Amniotic stem cell (primary cell): ENCODE results near the gene ISL1.

Source experiments
- DNase-seq: peaks from one replicate; lab custom pipeline; 2025; lab: John Stamatoyannopoulos, UW

Gene ISL1

DNA sequence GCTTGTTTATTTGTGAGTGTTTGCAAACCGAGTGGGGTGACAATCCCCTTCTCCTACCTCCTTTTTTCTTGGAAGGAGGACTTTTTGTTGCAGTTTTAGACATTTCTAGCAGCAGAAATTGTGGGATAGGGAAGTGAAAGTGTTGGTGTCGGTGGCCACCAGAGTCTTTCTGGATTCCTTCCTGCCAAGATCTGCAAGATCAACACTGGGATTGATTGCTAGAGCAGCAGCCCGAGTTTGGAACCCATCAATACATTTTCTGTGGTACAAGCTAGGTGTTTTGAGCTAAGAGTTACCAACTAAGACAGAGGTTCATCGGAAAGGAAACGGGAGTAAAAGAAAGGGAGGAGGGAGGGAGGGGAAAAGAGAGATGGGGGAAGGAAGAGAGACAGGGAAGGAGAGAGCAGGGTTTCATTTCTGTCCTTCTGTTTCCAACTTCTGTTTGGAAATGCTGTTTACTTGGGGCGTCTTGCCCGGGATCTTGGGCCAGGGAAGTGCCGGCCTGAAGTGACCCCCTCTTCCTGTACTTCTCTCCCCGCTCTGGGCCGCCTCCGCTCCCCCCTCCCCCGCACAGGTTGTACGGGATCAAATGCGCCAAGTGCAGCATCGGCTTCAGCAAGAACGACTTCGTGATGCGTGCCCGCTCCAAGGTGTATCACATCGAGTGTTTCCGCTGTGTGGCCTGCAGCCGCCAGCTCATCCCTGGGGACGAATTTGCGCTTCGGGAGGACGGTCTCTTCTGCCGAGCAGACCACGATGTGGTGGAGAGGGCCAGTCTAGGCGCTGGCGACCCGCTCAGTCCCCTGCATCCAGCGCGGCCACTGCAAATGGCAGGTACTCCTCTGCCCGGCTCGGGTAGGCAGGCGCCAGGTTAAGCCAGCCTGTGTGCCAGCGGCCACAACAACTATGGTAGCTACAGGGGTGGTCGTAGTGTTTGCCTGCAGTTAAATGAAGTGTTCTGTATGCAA is 4.0 kb downstream of the ISL1 start:
- DNase-seq = no peak

DNA sequence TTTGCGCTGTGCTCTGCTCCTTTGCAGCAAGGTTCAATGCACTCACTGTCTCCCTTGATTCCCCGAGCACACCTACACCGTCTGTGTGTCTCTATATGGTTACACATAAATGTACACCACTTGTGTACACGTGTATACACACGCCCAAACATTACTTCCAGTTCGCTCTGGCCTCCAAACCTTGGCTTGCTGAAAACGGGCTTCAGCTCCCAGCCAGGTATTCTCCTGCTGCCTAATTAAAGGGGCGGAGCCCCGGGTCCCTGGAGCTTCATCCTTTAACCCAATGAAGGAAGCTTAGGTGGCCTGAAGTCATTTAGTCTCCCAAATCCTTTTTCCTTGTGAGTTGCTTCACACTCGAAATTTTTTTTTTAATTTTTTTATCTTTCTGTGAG is 4.6 kb downstream of the ISL1 start:
- DNase-seq = no peak

DNA sequence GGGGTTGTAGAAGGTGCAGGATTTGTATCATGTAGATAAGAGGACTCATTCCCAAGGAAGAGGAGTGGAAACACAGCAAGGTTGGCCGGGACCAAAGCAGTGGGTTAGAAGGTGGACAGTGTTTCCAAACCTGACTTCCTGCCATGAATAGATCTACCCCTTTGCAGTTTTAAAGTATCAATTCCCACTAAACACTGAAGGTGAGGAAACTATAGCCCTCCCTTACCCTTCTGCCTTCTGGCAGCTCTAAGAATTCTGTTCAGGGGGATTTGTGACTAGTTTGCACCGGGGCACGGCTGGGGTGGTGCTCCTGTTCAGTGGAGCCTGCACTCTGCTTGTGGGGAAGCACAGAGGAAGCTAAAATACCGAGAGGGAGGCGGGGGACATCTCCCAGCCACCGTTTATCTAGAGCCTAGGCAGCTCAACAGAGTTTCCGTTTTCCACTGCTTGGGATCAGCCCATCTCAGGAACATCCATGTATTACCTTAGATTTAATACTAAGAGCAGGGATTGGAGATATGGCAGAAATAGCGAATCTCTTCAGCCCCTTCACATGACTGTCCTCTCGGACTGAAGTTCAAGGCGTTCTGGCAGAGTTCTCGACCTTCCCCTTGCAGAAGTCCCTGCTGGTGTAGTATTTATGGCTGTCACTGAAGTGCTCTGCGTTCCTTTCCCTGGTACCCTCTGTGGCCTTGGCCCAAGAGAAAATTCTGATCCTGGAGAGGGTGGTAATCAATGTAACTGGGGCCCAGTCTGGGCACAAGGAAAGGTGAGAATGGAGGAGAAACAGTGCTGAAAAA is 5.4 kb downstream of the ISL1 start:
- no peak for DNase-seq

DNA sequence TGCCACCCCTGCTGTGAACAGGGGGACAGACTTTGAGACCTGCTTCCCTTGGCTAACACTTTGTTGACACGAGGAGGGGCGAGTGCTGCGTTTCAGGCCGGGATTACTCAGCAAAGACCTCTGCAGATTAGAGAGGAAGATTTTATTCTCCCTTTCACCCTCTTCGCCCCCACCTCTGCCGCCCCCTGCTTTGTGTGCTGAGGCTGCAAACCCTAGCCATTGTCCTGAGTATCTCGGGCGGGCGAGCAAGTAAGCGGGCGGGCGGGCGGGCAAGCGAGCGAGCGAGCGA is 6.0 kb downstream of the ISL1 start:
- DNase-seq = no peak

DNA sequence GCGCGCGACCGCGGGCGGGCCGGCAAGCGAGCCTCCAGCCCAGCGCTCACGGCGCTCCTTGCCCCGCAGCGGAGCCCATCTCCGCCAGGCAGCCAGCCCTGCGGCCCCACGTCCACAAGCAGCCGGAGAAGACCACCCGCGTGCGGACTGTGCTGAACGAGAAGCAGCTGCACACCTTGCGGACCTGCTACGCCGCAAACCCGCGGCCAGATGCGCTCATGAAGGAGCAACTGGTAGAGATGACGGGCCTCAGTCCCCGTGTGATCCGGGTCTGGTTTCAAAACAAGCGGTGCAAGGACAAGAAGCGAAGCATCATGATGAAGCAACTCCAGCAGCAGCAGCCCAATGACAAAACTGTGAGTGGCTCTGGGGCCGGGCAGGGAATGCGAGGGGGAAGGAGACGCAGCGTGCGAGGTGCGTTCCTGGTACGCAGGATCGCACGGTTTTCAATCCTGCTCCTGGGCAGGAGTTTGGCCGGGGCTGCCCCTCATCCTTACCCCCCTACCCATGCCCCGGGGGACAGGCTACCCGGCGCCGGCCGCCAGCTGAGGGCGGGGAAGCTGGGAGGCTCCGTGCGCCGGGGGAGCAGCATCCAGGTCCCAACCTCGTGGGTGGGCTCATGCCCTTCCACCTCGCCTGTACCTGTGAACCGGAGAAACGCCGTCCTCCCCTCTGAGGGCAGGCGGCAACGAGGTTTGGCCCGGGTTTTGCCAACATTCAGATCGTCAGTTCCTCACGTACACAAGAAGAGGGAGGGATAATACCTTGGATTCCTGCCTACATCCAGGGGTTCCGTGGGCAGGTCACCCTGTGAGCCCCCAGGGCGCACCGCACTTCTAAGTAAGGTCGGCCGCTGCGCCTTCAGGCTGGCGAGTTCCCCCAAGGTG is 6.6 kb downstream of the ISL1 start:
- no peak for DNase-seq

DNA sequence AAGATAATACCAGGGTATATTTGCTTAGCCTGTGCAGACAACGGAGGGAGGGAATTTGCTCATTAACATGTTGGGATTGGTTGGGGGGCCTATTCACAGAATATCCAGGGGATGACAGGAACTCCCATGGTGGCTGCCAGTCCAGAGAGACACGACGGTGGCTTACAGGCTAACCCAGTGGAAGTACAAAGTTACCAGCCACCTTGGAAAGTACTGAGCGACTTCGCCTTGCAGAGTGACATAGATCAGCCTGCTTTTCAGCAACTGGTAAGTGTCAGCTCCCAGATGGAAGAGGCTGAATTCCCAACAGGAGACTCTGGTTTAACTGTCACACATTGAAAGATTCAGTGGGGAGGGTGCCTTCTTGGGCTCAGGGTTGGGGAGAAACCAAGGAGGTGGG is 7.9 kb downstream of the ISL1 start:
- no peak for DNase-seq

DNA sequence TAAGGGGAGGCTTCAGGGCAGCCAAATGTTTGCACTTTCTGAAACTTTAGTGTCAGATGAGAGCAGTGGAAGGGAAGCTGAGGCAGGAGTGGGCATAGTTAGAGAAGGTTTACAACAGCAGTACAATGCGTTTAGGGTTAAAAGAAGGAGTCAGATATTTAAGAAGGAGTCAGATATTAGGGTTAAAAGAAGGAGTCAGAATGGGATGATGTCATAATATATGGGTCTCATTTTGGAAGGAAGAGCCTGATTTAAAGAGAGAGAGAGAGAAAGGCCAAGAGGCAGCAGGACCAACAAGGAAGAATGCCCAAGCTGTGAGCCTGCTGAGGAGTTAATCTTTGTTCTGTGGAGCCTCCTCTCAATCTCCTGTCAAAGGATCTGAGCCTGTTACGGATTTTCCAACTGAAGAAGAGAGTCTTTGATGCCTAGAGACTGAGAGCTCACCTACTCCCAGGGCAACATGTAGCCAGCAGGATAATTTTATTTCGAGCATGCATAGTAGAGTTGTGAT is 9.5 kb downstream of the ISL1 start:
- DNase-seq = no peak

DNA sequence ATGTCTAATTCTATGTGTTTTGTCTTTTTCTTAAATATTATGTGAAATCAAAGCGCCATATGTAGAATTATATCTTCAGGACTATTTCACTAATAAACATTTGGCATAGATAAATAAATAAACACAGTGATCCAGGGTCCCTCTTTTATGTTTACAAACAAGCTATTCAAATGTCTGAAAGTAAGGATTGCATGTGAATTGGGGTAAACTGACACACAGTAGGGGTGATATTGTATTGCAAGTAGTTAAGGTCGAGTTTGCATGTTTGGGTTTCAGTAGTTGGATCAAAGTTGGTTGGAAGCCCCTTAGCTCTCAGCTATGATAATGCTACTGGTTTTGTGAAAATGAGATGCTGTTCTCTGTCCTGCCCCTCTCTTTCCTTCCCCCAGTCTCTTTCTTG is 11.4 kb downstream of the ISL1 start:
- DNase-seq = no peak

DNA sequence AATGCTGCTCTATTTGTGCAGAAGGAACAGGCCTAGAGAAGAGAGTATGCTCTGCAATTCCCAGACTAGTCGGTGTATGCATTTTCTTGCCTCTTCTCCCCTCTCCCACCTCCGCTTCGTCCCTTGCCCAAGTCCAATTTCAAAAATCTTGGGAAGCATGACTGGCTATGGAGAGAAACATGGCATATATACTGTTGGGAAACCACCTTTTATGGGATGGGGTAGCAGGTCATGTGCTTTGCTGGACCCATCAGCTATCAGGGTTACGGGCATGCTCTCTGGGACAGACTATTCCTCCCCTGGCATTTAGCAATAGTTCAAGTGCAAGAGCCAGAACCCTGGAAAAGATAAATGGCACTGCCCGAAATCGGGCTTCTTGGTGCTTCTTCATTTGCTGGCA is 12.0 kb downstream of the ISL1 start:
- DNase-seq = no peak

DNA sequence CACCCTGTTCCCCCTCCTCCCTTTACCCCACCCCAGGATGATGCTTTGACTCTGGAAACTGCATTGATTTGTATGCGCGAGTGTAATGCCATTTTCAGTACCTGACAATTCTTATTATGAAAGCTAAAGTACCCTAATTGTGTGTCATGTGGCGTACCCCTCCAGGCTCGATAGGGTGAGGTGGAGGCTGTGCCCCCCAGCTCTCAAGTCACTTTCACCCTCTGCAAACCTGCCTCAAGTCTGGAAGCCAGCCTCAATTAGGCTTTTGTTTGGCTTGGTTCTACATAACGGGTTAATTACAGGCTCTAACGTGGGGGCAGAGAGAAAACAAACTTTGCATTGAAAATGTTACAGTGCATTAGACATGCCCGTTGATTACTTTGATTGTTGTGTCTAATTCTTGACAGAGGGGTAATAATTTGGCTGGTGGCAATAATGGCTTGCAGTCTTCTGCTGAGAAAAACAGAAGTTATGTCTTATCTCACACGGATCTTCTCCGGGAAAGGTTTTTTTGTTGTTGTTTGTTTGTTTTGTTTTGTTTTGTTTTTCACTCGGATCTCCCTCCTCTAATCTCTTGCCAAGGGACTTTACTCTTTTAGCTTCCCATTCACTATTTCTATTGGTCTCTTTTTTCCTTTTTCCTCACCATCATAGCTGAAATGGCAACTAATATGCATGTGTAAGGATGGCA is 12.6 kb downstream of the ISL1 start:
- DNase-seq = no peak

DNA sequence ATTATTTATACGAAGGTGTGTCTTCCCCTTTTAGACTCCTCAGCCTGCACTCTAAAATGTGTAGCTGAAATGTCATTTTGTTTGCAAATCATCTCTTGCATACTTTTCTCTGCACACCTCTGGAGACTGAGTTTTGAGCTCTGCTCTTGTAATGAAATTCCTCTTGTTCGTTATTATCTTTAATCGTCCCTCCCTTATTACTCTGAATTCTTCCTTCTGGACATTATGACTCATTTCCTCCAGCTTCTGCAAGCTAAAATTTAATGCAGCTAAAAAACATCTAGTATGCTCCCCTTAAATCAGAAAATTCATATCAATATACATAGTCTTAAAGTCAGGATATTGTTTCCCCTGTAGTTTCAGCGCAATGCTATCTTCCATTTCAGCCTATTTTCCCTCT is 13.5 kb downstream of the ISL1 start:
- DNase-seq = no peak

DNA sequence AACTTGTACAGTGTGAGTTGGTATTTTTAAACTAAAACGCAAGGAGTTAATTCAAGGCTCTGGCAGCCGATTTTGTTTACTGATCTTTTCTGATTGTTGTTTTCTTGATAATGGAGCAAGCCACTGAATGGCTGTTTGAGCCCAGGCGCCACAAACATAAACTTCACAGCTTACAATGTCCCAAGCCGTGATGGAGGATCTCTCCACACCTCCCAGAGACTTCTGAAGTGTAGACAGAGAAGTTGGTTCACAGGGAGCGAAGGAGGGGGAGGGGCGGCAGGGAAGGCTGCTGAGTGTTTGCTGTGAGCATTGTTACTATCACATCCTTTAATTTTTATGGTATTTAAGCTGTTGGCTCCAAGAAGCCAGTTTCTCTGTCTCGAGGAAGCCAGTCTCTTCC is 14.7 kb downstream of the ISL1 start:
- DNase-seq = no peak

DNA sequence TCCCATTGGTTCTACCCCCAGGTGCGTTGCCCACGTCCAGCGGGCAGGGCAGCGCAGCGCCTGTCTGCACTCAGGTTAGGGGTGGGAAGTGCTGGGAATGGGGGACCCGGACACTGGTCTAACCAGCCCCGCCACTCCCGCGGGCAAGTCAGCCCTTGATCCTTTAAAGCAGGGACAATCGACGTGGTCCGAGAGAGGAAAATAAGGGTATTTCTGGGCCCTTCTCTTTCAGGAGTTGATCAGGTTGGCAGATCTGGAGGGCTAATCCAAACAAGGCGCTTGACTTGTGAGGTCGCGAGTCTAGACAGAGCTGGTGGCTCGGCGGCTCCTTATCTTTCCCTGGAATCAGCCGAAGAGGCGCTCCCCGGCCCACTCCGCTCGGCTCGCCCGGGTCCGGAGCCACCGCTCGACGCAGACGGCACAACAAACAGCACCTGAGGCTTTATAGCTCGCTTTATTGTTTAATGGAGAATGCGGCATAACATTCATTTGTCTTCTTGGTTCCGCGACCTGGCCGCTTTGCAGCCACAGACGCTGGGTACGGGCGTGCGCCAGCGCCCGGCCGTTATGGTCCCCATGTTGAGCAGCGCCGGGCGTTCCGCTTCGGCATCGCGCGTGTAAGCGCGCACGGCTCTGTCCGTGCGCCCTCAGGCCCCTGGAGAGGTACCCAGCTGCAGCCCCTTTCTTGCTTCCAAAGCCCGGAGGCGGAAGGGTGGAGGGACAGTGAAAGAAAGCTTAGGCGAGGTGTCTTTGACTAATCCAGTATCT is 15.8 kb downstream of the ISL1 start:
- DNase-seq = no peak

DNA sequence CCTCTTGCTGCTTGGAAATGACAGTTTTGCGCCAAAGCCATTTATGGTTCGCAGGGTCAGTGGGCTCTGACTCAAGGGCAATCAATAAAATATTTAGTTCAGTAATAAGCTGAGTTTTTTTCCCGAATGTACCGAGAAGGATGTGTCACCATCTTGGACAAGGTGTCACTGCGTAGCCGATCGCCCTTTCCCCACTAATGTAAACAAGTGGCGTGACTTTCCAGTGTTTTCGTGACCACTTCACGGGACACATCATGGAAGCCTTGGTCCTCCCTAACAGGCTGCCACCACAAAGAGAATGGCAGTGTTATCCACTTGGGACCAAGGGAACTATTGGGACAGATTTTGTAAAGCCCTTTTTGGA is 16.4 kb downstream of the ISL1 start:
- DNase-seq = no peak

DNA sequence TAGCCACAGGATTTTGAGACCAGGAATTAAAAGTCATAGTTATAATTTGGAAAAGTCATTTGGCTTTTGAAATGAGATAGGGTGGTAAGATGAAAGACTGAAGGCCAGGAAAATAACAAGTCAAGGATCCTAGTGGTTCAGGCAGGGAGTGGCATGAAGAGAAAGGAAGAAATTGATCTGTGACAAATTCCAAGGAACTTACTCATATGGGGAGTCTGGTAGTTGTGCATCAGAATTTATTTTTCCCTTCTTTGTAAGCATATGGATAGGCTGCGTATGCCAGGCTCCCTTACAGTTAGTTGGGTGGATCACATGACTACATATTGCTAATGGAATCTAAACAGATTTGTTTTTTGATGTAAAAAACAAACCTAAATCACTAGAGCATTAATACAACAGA is 21.0 kb downstream of the ISL1 start:
- DNase-seq = no peak

DNA sequence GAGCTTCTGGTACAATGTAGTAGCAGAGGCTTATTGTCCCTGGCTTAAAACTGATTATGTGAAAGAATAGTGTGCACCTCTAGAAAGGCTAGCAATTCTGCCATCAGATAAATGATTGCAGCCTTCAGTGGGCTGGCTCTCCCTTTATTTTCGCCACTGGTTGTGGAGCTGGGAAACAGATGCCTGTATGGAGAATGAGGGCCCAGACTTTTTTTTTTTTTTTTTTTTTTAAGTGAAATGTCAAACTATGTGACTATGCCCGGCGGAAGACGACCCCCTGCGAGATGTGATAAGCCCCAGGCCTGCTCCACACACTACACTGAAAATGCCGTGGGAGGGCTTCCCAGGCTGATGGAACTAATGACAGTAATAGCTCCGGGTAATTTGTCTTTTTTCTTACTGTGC is 28.7 kb downstream of the ISL1 start:
- no peak for DNase-seq

DNA sequence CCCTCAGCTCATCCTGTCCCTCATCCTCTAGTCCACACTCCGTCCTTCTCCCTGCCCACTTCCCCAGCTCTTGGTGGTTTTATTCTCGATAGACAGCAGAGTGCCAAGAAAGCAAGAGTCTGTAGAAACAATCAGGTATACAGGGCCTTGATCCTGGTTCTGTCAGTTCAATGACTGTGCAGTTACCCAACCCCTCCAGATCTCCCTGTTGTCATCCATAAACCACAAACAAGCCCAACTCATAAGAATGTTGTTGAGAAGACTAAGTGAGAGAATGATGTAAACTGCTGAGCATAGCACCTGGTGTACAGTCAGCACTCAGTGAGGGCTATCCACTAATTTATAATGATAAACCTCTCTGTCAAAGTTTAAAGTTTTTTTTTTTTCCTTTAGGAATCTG is 31.3 kb downstream of the ISL1 start:
- DNase-seq = no peak

DNA sequence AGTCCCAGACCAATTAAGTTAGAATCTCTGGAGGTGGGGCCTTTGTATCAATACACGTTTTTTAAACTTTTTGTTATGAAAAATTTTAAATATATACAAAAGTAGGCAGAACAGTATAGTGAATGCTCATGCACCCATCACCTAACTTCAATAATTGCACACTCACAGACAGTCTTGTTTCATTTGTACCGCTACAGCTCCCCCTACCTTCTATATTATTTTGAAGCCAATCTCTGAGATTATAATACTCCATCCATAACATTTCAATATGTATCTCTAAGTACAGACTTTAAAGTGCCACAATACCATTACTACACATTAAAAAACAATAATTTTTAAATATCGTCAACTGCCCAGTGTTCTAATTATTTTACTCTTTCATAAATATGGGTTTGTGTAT is 32.9 kb downstream of the ISL1 start:
- DNase-seq = no peak

DNA sequence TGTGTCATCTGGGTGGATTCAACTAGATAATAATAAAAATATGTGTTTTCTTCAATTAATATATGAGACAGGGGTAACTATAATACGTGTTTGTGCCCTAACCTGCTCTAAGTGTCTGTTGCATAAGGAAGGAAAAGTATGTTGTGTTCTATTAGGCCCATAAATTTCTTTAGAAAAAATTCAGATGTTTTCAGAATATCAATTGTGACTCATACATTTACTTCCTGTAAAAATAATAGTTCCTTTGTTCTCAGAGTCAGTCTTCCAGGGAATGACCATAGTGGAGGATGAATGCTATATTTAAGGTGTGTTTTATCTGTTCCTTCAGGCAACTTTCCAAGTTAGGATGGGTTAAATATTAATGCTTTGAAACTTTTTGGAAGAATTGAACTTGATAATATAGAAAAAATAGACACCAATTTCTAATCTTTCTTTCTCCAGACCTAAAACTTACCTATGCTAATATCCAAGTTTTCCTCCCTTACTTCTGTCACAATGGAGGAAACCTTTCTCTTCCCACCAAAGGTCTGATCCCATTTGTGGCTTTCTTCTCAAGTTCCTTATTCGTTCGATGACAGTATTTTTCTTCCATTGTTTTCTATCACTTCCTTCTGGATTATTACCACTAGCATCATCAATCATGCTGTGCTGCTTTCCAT is 49.9 kb downstream of the ISL1 start:
- no peak for DNase-seq

DNA sequence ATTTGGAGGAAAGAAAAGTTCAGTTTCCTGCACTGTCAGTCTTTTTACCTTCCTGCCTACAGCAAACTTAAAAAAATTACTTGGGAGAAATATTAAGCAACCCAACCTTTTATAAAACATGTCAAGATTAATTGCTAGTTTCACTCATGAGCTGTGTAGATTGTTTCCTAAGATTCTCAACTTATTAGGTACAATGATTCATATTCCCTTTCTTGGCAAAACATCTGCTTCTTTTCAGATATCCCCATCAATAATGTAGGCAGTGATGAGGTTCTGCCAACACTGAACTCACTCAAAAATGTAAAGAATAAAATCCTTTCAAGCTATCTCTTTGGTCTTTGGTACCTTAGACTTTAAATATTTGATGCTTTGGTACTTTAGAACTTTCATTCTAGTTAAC is 56.0 kb downstream of the ISL1 start:
- DNase-seq = no peak
